GM19397 (cell line): Measurements from ENCODE around the gene IRAK4.
A peak's percentile ranks its signal among the peaks of the same experiment; 100 is the strongest.

Experiments
- ATAC-seq: cut with Tn5 transposase; IDR thresholded peaks from one replicate; pipeline ENCODE4 v1.9.1; 2021; ENCODE audit warnings: mild to moderate bottlenecking, moderate library complexity; ENCODE audit not compliant: unreplicated experiment

The IRAK4 gene

GRCh38 chr12:43764528-43764927 is 5.8 kb downstream of the IRAK4 start:
- ATAC-seq: no peak

DNA sequence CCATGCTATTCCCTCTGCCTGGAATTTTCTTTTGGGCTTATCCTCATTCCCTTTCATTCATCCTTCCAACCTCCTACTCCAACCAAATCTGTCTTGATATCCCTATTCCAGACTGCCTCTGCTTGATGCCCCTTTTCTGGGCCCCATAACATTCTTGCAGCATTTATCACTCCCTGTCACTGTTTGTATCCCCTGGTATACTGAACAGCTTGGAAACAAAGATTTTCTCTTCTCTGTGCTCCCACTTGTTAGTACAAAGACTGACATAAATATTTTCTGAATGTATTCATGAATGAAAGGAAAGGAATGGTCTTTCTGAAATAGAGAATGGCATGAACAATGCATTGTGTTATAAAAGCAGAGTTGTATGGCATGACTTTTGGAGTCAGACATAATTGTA is 7.5 kb downstream of the IRAK4 start:
- ATAC-seq: no peak

GRCh38 chr12:43776498-43776897 is 17.7 kb downstream of the IRAK4 start:
- ATAC-seq: no peak

DNA sequence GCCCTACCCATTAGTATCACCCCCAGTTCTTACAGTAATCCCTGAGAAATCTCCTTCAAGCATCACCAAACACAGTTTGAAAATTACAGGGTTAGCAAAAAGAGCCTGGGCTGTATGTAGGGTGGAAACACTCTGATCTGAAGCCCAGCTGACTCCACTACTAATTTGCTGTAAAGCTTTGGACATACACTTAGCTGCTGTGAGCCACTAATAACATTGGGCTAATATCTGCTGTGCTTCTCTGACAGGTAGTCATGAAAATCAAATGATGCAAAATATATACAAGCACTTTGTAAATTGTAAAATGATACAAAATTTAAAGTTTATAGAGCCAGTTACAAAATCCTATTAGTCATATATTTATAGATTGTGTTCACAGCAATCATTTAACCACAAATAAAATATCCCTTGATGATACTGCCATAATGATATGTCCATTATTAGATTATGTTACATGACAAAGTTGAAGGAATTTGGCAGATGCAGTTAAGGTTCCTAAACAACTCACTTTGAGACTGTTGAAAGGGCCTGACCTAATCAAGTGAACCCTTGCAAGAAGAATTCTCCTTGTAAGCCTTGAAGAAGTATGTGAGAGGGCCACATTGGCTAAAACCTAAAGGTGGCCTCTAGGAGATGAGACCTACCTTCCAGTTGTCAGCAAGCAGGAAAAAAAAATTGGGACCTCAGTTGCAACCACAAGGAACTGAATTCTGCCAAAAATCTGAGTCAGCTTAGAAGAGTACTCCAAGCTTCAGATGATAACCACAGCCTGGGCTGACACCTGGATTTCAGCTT is 28.3 kb downstream of the IRAK4 start:
- no peak for ATAC-seq

GRCh38 chr12:43789941-43790340 is 31.2 kb downstream of the IRAK4 start:
- ATAC-seq: no peak

GRCh38 chr12:43795716-43796280 is 37.0 kb downstream of the IRAK4 start:
- no peak for ATAC-seq

DNA sequence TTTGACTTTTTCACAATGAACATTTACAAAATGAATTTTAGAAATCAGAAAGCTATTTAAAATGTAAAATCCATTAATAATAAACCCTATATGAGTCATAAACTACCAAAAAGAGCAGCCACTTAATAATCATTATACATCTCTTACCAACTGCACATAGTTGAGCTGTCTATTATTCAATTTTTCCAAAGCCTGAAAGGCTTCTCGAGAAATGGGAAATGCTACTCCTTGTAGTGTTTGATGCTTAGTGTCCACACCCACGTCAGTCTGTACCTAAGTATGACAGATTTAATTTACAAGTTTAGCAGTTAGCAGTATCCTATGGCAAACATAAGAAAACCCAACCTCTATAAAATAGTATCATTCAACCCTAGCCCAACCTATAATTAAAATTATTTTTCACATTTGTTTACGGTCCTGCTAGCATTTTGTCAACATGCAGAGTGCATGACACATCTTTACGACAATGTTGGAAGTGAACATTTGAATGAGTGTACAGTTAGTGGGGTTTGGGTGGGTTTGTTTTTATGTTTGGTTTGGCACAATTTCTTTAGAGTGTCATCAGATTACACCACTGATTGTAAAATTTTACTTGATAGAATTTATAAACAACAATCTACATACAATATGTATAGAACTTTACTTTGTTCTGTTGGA is 38.9 kb downstream of the IRAK4 start:
- ATAC-seq: no peak

- ATAC-seq: no peak
Observed at GRCh38 chr12:43805149-43805859, 46.6 kb downstream of the IRAK4 start.

DNA sequence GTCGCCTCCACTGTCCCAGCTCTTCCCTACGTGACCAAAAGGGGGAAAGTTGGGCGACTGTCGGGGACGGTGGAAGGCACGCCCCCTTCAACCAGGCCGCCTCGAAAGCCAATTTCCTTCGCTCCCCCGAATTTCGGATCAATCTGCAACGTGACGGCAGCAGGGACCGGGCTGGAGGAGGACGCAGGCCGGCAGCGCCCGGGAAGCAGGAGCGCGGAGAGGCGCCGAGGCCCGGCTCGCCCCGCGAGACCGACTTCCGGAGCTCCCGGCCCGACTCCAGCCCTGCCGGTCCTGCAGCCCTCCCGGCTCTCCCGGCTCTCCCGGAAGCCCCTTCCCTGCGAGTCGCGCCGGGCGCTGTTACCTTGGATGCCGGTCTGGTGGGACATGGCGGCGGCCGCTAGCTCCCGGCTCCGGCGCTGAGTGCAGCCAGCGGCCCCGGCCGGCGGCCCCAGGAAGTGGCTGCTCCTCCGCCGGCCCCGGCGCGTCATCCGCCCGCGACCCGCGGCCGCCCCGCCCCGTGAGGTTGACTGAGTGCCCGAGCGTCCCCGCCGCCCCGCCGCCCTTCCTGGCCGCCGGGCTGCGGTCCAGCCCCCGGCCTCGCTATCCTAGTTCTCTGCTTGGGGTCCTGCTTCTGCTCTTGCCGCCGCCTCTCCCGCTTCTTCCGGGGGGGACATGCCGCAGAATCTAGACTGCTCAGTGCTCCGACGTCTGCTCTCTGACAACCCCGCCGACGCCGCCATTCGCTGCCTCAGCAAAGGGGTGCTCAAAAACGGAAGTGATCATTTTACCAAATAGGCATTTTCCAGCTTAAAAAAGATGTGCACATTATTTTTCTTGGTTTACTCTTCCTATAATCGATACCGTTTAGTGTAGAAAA is 47.3 kb downstream of the IRAK4 start, which contains the start of gene TWF1:
Gene TWF1, minus strand, starts transcription at position 458 of the 877 bp plus-strand sequence. Its CDS starts 72 bp downstream, at position 386.
- ATAC-seq: peak; percentile 98

GRCh38 chr12:43806737-43807072 is 48.0 kb downstream of the IRAK4 start:
- no peak for ATAC-seq

GRCh38 chr12:43807386-43807785 is 48.6 kb downstream of the IRAK4 start:
- ATAC-seq: no peak

DNA sequence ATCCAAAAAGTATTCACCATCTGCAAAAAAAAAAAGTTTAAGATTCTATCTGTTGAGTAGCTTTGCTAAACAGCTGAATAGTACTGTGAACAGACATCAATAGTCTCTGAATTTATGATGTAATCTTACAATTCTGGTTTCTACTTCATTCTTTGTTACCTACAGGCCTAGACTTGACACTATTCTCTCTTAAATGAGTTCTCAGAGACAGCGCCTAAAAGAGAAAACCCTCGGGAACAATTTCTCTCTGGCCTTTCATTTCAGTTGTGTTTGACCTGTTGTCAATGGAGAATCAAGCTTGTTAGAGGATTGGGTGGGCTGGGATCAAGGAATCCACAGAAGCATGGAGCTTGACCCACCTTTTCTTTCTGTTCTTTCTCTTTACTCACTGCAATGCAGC is 53.3 kb downstream of the IRAK4 start:
- ATAC-seq: no peak

- no peak for ATAC-seq
Observed at GRCh38 chr12:43812926-43813325, 54.2 kb downstream of the IRAK4 start.

DNA sequence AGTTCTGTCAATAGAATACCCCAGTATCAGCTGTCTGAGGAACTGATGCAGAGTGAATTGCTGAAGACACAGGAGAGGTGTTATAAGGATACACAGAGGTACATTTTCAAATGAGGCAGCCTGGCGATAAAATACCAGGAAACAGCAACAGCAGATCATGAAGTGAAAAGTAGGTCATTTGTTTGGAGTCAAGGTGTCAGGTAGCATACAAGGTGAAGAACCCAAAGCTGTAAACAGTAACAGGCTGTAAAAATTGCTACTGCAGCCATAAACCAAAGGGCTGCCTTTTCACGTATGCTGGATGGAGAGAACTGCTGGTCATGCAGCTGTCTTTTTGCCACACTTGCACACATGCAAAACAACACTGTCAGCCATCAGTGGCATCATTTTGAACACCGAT is 56.7 kb downstream of the IRAK4 start:
- no peak for ATAC-seq

- ATAC-seq: no peak
Observed at GRCh38 chr12:43816168-43816567, 57.4 kb downstream of the IRAK4 start.

DNA sequence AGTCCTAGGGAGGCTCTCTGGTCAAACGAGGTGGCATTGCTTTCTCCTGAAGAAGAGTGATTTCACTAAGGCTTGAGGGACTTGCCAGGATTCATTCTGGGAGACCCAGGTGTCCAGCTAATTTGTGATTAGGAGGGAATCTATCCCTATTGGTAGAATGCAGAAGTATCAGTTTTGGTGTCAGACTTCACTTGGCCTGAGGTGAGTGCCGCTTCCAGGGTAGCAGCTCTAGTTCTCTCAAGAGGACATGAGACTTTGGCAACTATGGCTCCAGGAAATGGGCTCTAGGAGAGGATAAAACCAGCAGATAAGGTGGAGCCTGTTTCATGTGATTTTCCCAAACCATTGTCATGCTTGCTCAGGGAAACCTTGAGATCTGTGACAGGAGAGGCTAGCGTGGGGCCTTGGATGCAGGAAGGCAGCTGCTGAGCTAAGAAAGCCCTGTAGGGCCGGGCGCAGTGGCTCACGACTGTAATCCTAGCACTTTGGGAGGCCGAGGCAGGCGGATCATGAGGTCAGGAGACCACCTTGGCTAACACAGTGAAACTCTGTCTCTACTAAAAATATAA is 65.5 kb downstream of the IRAK4 start:
- ATAC-seq: no peak

DNA sequence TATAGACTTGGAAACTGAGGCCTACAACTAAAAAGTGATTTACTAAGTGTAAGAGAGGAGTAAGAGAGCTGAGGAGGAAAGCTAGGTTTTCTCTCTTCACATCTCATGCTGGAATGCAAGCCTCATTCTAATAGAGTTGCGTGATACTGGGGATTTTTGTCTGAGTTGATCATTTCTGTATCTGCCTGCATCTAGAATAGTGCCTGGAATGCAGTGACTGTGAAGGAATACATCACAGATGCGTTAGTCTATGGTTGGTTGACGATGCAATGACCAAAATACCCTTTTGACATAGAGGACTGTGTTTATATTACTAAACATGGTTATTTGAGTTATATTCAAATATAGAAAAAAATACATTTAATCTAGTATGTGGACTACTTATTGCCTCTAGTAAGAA is 67.9 kb downstream of the IRAK4 start:
- ATAC-seq: no peak

DNA sequence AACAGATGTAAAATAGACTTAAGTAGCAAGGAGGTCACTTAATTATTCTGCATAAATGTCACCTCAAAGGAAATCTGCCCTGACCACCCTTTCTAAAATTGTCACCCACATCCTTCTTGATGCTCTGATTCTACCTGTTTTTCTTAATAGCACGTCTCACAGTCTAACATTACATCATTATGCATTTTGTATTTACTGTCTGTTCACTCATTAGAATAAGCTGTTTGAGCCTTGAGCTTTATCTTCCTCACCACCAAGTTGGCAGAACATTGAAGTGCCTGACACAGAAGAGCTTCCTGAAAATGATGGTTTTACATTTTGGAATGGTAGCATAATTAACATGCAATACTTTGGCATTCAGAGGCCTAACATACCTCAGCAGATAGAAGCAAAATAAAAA is 68.3 kb downstream of the IRAK4 start:
- no peak for ATAC-seq

DNA sequence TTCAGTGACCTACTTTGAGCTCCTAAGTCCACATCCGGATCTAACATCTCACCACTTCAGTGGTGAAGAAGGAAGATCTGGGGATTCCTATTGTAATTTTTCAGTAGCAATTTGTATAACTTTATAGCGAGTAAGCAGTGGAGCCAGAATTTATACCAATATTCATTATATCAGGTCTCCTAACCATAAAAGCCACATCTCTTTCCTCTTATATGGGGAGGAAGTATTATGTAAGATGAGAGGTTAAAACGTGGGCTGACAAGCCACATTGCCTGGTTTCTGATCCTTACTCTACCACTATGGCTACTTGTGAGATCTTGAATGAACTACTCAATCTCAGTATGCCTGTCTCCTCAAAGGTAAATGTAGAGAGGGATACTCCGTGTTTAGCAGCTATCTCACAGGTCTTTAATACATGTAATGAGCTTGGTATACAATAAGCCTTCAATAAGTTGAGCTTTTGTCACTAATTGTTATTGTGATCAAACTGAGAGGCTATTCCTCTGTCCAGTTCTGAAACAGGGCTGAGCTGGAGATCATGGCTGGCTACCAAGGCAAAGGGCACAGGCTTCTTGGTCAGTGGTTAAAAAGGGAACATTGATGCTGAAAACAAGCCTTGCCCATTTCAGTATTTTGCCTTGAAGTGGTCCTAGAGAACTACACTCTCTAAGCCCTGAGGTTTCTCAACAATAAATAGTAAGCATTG is 73.9 kb downstream of the IRAK4 start:
- ATAC-seq: no peak

GRCh38 chr12:43835264-43835655 is 76.5 kb downstream of the IRAK4 start:
- ATAC-seq: peak; percentile 11
